ENCODE results near the gene ENTREP1.

- TF ChIP-seq CTCF (IDR thresholded peaks at IDR 0.05) (no peak), ZFX (IDR thresholded peaks at IDR 0.05; ENCODE audit: borderline replicate concordance) (no peak)
These were observed 55.3 kb downstream of the ENTREP1 start for GRCh38 chr9:69380301-69380700.

All from 22Rv1 (cell line).